Measurements from ENCODE around the gene MIF.

DNA sequence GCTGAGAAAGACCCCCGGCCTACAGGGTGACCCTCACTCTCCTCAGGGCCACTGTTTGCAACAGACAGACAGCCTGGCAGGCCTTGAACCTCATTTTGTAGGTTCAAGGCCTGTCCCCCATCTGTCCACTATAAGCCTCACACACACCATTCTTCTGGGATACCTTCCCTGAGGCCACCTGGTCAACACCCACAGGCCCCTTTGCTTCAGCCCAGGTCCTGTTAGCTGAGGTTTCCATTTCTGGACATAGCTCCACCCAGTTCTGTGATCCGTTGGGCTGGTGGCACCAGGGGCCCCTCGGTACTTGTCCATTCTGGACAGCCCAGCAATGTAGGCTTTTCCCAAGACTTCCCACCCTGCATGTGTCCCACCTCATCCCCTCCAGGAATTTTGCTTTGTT, 3.1 kb downstream of the MIF start:
- TF ChIP-seq, protein P1, sequence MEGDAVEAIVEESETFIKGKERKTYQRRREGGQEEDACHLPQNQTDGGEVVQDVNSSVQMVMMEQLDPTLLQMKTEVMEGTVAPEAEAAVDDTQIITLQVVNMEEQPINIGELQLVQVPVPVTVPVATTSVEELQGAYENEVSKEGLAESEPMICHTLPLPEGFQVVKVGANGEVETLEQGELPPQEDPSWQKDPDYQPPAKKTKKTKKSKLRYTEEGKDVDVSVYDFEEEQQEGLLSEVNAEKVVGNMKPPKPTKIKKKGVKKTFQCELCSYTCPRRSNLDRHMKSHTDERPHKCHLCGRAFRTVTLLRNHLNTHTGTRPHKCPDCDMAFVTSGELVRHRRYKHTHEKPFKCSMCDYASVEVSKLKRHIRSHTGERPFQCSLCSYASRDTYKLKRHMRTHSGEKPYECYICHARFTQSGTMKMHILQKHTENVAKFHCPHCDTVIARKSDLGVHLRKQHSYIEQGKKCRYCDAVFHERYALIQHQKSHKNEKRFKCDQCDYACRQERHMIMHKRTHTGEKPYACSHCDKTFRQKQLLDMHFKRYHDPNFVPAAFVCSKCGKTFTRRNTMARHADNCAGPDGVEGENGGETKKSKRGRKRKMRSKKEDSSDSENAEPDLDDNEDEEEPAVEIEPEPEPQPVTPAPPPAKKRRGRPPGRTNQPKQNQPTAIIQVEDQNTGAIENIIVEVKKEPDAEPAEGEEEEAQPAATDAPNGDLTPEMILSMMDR (conservative IDR thresholded peaks at IDR 0.05; ENCODE audit: low read depth, low read length) = no peak
- no peak for TF ChIP-seq EZH2 (IDR thresholded peaks at IDR 0.05; ENCODE audit: low read length, unreplicated experiment)

All from PC-3 (cell line).